ACC112 (cell line): ENCODE measurements around the gene HOXD4.

Source experiments
- H2AFZ ChIP-seq: fragments of 200-600 bp; sonication (generic); one replicate; pipeline ENCODE4 v1.6.0; 2017; ENCODE audit warnings: antibody characterized with exemption, low read length; ENCODE audit not compliant: unreplicated experiment
- H3K27ac ChIP-seq: fragments of 200-600 bp; sonication (generic); 2 replicates; pipeline ENCODE4 v1.5.1; 2014; ENCODE audit warnings: low read depth, mild to moderate bottlenecking, antibody characterized with exemption, low read length, moderate library complexity
- H3K27me3 ChIP-seq: fragments of 200-600 bp; sonication (generic); 2 replicates; pipeline ENCODE4 v1.6.1; 2014; ENCODE audit warnings: mild to moderate bottlenecking, antibody characterized with exemption, low read length, moderate library complexity, mixed read lengths; ENCODE audit not compliant: insufficient read depth
- H3K36me3 ChIP-seq: fragments of 200-600 bp; sonication (generic); 2 replicates; pipeline ENCODE4 v1.6.1; 2016; ENCODE audit warnings: mild to moderate bottlenecking, antibody characterized with exemption, low read length, moderate library complexity, mixed read lengths; ENCODE audit not compliant: insufficient read depth
- H3K4me1 ChIP-seq: fragments of 200-600 bp; sonication (generic); one replicate; pipeline ENCODE4 v1.6.1; 2016; ENCODE audit warnings: low read length, mixed read lengths; ENCODE audit not compliant: insufficient read depth, unreplicated experiment, control insufficient read depth
- H3K4me3 ChIP-seq: fragments of 200-600 bp; sonication (generic); 2 replicates; pipeline ENCODE4 v1.5.1; 2014; ENCODE audit warnings: mild to moderate bottlenecking, low read depth, low read length
- H3K79me2 ChIP-seq: fragments of 200-600 bp; sonication (generic); one replicate; pipeline ENCODE4 v1.6.0; 2016; ENCODE audit warnings: low read length; ENCODE audit not compliant: control insufficient read depth, unreplicated experiment, insufficient read depth

HOXD4 gene

GRCh38 chr2:176147210-176147799 is 4.0 kb upstream of the HOXD4 start:
- H3K36me3 ChIP-seq: 0 out of 2 replicates have a peak, but pooled peaks cover 3% of the 10 kb centered on the region
- H3K4me3 ChIP-seq: no peak overlapping the region
- H2AFZ ChIP-seq: no peak overlapping the region
- H3K79me2 ChIP-seq: peaks cover 4% of the 10 kb centered on the region
- H3K27ac ChIP-seq: no peak overlapping the region
- no peaks in the 10 kb centered on the region for H3K27me3 ChIP-seq
- no peaks in the 10 kb centered on the region for H3K4me1 ChIP-seq

GRCh38 chr2:176147800-176148496 is 3.4 kb upstream of the HOXD4 start:
- Histone ChIP-seq H3K27ac (no peak overlapping the region), H3K36me3 (0 out of 2 replicates have a peak, but pooled peaks cover 3% of the 10 kb centered on the region), H2AFZ (no peak overlapping the region), H3K27me3 (no peaks in the 10 kb centered on the region), H3K4me1 (no peaks in the 10 kb centered on the region), H3K4me3 (no peak overlapping the region), H3K79me2 (peaks cover 4% of the 10 kb centered on the region)

- Histone ChIP-seq H3K27ac (no peak overlapping the region), H3K4me1 (no peaks in the 10 kb centered on the region), H3K4me3 (no peak overlapping the region), H3K36me3 (0 out of 2 replicates have a peak, but pooled peaks cover 3% of the 10 kb centered on the region), H3K79me2 (peaks cover 4% of the 10 kb centered on the region), H3K27me3 (no peaks in the 10 kb centered on the region), H2AFZ (no peak overlapping the region)
These were observed 2.5 kb upstream of the HOXD4 start for GRCh38 chr2:176148751-176149421.

GRCh38 chr2:176149481-176149938 is 1.8 kb upstream of the HOXD4 start:
- H3K27me3 ChIP-seq: no peaks in the 10 kb centered on the region
- no peaks in the 10 kb centered on the region for H3K4me1 ChIP-seq
- H3K36me3 ChIP-seq: 0 out of 2 replicates have a peak, but pooled peaks cover 3% of the 10 kb centered on the region
- H3K27ac ChIP-seq: no peak overlapping the region
- peaks cover 4% of the 10 kb centered on the region for H3K79me2 ChIP-seq
- H2AFZ ChIP-seq: no peak overlapping the region
- H3K4me3 ChIP-seq: no peak overlapping the region

DNA sequence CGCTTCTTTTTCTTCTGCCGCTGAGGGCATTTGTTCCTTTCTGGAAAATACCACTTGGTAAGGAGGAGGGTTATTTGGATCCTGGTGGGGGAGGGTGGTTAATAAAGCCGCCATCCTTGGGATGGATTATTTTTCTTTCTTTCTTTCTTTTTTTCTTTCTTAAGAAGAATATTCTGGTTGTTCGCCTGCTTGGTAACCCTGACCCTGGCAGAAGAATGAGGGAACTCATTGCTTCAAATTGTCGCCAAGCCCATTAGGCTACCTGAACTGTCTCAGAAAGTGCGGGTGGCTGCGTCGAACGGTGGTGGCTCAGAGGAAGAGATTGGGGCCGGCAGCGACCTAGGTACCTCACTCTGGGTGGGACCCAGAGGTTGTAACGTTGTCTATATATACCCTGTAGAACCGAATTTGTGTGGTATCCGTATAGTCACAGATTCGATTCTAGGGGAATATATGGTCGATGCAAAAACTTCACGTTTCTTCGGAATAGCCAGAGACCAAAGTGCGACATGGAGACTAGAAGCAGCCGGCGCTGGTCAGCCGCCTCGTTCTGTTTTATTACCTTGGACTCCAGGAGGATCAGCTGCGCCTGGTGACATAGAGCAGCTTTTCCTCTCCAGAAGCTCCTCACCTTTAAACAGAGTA is 1.3 kb upstream of the HOXD4 start:
- H3K36me3 ChIP-seq: 0 out of 2 replicates have a peak, but pooled peaks cover 3% of the 10 kb centered on the region
- H3K4me1 ChIP-seq: no peaks in the 10 kb centered on the region
- peaks cover 3% of the 10 kb centered on the region for H3K79me2 ChIP-seq
- H3K27ac ChIP-seq: no peak overlapping the region
- no peak overlapping the region for H2AFZ ChIP-seq
- H3K4me3 ChIP-seq: no peak overlapping the region
- H3K27me3 ChIP-seq: no peaks in the 10 kb centered on the region

GRCh38 chr2:176150584-176151441 is 537 bp upstream of the HOXD4 start:
- H2AFZ ChIP-seq: no peak overlapping the region
- no peaks in the 10 kb centered on the region for H3K79me2 ChIP-seq
- no peaks in the 10 kb centered on the region for H3K4me1 ChIP-seq
- no peaks in the 10 kb centered on the region for H3K27me3 ChIP-seq
- H3K4me3 ChIP-seq: no peak overlapping the region
- H3K36me3 ChIP-seq: 0 out of 2 replicates have a peak, but pooled peaks cover 3% of the 10 kb centered on the region
- no peak overlapping the region for H3K27ac ChIP-seq

GRCh38 chr2:176152350-176153181 is 1.2 kb downstream of the HOXD4 start:
- no peaks in the 10 kb centered on the region for H3K4me1 ChIP-seq
- no peak overlapping the region for H3K4me3 ChIP-seq
- no peak overlapping the region for H3K27ac ChIP-seq
- no peaks in the 10 kb centered on the region for H3K27me3 ChIP-seq
- H3K79me2 ChIP-seq: no peaks in the 10 kb centered on the region
- H2AFZ ChIP-seq: no peak overlapping the region
- 0 out of 2 replicates have a peak, but pooled peaks cover 3% of the 10 kb centered on the region for H3K36me3 ChIP-seq

GRCh38 chr2:176154576-176155252 is 3.4 kb downstream of the HOXD4 start:
- Histone ChIP-seq H3K4me3 (no peak overlapping the region), H2AFZ (no peak overlapping the region), H3K27ac (no peak overlapping the region), H3K4me1 (no peaks in the 10 kb centered on the region), H3K36me3 (0 out of 2 replicates have a peak, but pooled peaks cover 1% of the 10 kb centered on the region), H3K27me3 (no peaks in the 10 kb centered on the region), H3K79me2 (no peaks in the 10 kb centered on the region)
